ENCODE results near the gene SMCR8. TPM values are rescaled to one million over a fixed set of nuclear protein-coding genes. Genes with fewer than 3 reads are reported as not detected.

The SMCR8 gene
- total and polyA plus RNA-seq, 10 of the 15 experiments (the other 5 are each of a cell fraction or from before 2014, with no cell fraction given): 0.52 to 16.4 (median 8.0) TPM

DNA sequence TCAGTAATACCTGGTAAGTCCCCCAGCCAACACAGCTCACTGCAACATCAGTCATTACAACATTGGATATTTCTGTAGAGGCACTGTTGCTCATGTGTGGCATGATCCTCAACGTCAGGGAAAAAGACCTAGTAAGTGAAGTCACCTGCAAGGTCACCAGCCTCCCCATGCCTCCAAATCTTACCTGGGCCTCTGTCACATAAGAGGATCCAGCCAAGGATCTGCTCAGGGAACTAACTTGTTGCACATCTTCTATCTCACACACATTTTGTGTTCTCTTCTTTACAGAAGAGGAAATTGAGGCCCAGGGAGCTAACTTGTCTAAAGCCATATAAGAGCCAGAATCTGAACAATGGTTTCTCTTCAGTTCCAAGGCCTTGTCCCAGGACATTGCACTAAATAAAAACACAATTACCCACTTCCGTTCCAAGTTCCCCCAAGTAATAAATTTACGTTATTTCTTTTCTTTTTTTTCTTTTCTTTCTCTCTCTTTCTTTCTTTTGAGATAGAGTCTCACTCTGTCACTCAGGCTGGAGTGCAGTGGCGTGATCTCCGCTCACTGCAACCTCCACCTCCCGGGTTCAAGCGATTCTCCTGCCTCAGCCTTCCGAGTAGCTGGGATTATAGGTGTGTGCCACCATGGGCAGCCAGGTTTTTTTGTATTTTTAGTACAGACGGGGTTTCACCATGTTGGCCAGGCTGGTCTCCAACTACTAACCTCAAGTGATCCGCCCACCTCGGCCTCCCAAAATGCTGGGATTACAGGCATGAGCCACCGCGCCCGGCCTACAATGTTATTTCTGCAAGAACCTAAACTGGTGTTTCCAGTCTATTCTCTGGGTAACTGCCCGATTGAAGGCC lies 47.0 kb downstream of the SMCR8 start:
- no peak for FAIRE-seq
- intact Hi-C loops (cut with micrococcal nuclease; ENCODE audit: unreplicated experiment) (no loop called here), in situ Hi-C loops (cut with MboI) (no loop called here)
- Histone ChIP-seq H3K27me3 (replicated peaks in 1 of 2; ENCODE audit: control insufficient read depth in 2 of 2, insufficient read depth in 2 of 2, low read length in 1 of 2) (no peaks in the 10 kb centered on the region), H4K20me1 (ENCODE audit: control insufficient read depth, insufficient read depth) (no peaks in the 10 kb centered on the region), H3K36me3 (ENCODE audit: control insufficient read depth in 2 of 2, insufficient read depth in 2 of 2, low read length in 1 of 2) (no peaks in the 10 kb centered on the region; a peak in 1 of 4 replicates), H3K4me3 (peak overlapping the region; percentile 88), H3K4me2 (ENCODE audit: control insufficient read depth, insufficient read depth) (peak overlapping the region; percentile 92), H3K79me2 (ENCODE audit: control insufficient read depth, insufficient read depth, low read length) (peaks cover 15% of the 10 kb centered on the region), H2AFZ (ENCODE audit: control insufficient read depth, low read depth, low read length) (peak overlapping the region; percentile 85), H3K4me1 (ENCODE audit: control insufficient read depth, insufficient read depth, low read length) (0 out of 2 replicates have a peak, but pooled peaks cover 3% of the 10 kb centered on the region), H3K9ac (ENCODE audit: control insufficient read depth, insufficient read depth, low read length) (peak overlapping the region; percentile 81), H3K9me3 (replicated peaks; ENCODE audit: control insufficient read depth, insufficient read depth, low read length) (no peaks in the 10 kb centered on the region), H3K27ac (ENCODE audit: control insufficient read depth, insufficient read depth) (peak overlapping the region; percentile 64; the same call in 1 of the 2 replicates)
- no TSS peak for BruUV-seq (replicated peaks)
- ChIA-PET CTCF (interaction anchor here (0.9 kb wide), 1 partner anchor 113 kb away, joined by 3 read pairs; no protein-coding TSS in a partner anchor), POLR2A (interaction anchor here (1.4 kb wide), 1 partner anchor 49 kb away, joined by 5 read pairs; no protein-coding TSS in a partner anchor), RAD21 (ENCODE audit: unreplicated experiment) (no interaction called here), SMC1A (ENCODE audit: uncharacterized antibody, unreplicated experiment) (interaction anchor here (1.2 to 1.4 kb wide), 2 partner anchors 48 to 113 kb away, joined by 3 read pairs; no protein-coding TSS in a partner anchor)
- 75% methylated on average over 15 of the region's 15 CpGs for WGBS (ENCODE audit: insufficient coverage, insufficient replicate concordance, low lambda C conversion rate, missing lambda C conversion rate)
- no peak for ATAC-seq
- no peak for TF ChIP-seq HDAC6 (IDR thresholded peaks at IDR 0.05; ENCODE audit: unreplicated experiment)
- TF ChIP-seq E2F4 (IDR thresholded peaks at IDR 0.05; ENCODE audit: low read depth, low read length): no peak
- TF ChIP-seq SIN3A (IDR thresholded peaks at IDR 0.05; ENCODE audit: low read depth, low read length): no peak
- TF ChIP-seq BCL3 (IDR thresholded peaks at IDR 0.05; ENCODE audit: borderline replicate concordance, insufficient read depth, low read depth, low read length, poor library complexity, severe bottlenecking): no peak
- no peak for TF ChIP-seq KDM1A (IDR thresholded peaks at IDR 0.05; ENCODE audit: borderline replicate concordance)
- TF ChIP-seq, protein P1, sequence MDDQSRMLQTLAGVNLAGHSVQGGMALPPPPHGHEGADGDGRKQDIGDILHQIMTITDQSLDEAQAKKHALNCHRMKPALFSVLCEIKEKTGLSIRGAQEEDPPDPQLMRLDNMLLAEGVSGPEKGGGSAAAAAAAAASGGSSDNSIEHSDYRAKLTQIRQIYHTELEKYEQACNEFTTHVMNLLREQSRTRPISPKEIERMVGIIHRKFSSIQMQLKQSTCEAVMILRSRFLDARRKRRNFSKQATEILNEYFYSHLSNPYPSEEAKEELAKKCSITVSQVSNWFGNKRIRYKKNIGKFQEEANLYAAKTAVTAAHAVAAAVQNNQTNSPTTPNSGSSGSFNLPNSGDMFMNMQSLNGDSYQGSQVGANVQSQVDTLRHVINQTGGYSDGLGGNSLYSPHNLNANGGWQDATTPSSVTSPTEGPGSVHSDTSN (IDR thresholded peaks at IDR 0.05; ENCODE audit: insufficient replicate concordance, low read depth, low read length): no peak
- no peak for TF ChIP-seq NFXL1 (IDR thresholded peaks at IDR 0.05; ENCODE audit: borderline replicate concordance)
- TF ChIP-seq, protein P2, sequence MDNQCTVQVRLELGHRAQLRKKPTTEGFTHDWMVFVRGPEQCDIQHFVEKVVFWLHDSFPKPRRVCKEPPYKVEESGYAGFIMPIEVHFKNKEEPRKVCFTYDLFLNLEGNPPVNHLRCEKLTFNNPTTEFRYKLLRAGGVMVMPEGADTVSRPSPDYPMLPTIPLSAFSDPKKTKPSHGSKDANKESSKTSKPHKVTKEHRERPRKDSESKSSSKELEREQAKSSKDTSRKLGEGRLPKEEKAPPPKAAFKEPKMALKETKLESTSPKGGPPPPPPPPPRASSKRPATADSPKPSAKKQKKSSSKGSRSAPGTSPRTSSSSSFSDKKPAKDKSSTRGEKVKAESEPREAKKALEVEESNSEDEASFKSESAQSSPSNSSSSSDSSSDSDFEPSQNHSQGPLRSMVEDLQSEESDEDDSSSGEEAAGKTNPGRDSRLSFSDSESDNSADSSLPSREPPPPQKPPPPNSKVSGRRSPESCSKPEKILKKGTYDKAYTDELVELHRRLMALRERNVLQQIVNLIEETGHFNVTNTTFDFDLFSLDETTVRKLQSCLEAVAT (IDR thresholded peaks at IDR 0.05): no peak
- TF ChIP-seq JUND (IDR thresholded peaks at IDR 0.05; ENCODE audit: low read depth, low read length): no peak
- no peak for TF ChIP-seq ZBED1 (IDR thresholded peaks at IDR 0.05; ENCODE audit: borderline replicate concordance)
- TF ChIP-seq MTA2 (IDR thresholded peaks at IDR 0.05; ENCODE audit: low read depth): no peak
- TF ChIP-seq SMARCA5 (IDR thresholded peaks at IDR 0.05): no peak
- TF ChIP-seq CREB1 (IDR thresholded peaks at IDR 0.05; ENCODE audit: low read depth): no peak
- no peak for DNase-seq (ENCODE audit: low read depth, low spot score)
